ELF-1 (cell line): ENCODE measurements around the gene ASGR2.
"Not testable (repeated sequence)": the region's sequence is repeated elsewhere in the genome, so short reads cannot be mapped to it uniquely, and the experiment has no call there.

Experiments used
- DNase-seq: peaks from one replicate; pipeline ENCODE4 v3.0.0-alpha.2; 2016; ENCODE audit warnings: low read depth, low spot score

The ASGR2 gene

DNA sequence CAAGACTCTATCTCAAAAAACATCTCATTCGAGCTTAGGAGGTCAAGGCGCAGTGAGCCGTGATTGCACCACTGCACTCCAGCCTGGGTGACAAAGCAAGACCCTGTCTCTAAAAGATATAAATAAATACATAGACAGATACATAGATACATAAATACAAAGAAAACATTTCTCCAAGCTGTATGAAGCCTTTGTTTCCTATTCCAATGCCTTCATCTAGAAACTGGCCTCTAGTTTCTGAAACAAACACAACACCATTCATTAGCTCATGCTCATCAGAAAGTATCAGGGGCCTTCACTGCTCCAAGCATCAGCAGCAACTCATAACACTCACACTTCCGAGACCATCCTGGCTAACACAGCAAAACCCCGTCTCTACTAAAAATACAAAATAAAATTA is 10.3 kb upstream of the ASGR2 start:
- no peak for DNase-seq

DNA sequence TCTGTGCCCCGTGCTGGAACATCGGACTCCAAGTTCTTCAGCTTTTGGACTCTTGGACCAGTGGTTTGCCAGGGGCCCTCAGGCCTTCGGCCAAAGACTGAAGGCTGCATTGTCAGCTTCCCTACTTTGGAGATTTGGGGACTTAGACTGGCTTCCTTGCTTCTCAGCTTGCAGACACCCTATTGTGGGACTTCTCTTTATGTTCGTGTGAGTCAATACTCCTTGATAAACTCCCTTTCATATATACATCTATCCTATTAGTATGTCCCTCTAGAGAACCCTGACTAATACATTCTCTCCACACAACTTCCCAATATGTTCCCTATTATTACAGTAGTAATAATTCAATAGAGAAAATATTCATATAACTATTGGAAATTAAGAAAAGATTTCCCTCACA is 9.2 kb upstream of the ASGR2 start:
- no peak for DNase-seq

DNA sequence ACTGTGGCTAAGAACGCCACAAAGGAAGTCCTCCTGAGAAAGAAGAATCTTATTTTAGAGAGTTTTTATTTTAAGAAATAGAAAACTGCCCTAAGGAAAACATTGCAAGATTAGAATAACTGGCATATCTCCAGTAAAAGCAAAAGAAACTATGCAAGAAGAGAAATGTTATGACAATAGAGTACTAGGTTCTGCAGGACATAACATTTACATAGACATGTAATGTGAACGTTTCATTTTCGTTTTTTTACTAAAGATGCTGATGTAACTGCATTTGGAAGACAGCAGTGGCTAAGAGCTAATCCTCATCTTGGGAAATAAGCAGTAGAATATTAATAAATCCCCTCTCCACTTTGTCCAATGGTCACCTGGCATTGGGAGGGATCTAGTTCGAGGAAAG is 7.8 kb upstream of the ASGR2 start:
- no peak for DNase-seq

DNA sequence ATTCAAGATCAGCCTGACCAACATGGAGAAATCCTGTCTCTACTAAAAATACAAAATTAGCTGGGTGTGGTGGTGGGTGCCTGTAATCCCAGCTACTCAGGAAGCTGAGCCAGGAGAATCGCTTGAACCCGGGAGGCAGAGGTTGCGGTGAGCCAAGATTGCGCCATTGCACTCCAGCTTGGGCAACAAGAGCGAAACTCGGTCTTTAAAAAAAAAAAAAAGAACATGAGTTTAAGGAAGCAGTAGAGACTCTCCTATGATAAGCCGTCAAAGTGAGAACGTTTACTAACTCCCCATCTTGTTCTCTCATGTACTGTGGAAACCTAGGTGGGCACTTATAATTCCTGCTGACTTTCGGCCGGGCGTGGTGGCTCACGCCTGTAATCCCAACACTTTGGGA is 6.0 kb upstream of the ASGR2 start:
- not testable (repeated sequence) for DNase-seq

DNA sequence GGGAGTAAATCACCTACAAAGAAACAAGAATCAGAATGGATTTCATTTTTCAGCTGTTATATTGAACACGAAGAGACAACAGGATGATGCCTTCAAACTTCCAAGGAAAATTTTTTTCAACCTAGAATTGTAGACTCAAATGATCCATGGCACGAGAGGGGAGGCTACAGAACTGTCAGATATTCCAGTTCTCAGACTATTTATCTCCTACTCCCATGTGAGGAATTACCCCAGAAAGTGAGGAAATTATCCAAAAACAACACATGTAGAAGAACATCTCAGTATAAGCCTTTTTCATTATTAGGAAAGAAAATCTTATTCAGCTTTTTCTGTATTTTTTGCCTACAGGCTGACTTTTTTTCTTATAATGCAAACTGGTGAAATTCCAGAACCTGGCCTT is 5.5 kb upstream of the ASGR2 start:
- no peak for DNase-seq

DNA sequence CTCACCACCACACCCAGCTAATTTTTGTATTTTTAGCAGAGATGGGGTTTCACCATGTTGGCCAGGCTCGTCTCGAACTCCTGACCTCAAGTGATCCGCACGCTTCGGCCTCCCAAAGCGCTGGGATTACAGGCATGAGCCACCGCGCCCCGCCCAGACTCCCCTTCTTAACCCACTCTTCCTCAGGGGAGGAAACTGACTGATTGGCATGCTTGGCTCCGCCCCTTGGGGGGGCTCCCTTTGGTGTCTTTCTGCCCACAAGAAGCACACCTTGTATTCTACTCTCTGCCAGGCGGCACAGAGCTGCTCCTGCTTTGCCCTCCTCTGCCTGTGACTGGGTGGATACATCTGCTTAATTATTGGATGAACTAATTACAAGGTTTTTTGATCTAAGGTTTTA is 4.7 kb upstream of the ASGR2 start:
- DNase-seq: no peak

DNA sequence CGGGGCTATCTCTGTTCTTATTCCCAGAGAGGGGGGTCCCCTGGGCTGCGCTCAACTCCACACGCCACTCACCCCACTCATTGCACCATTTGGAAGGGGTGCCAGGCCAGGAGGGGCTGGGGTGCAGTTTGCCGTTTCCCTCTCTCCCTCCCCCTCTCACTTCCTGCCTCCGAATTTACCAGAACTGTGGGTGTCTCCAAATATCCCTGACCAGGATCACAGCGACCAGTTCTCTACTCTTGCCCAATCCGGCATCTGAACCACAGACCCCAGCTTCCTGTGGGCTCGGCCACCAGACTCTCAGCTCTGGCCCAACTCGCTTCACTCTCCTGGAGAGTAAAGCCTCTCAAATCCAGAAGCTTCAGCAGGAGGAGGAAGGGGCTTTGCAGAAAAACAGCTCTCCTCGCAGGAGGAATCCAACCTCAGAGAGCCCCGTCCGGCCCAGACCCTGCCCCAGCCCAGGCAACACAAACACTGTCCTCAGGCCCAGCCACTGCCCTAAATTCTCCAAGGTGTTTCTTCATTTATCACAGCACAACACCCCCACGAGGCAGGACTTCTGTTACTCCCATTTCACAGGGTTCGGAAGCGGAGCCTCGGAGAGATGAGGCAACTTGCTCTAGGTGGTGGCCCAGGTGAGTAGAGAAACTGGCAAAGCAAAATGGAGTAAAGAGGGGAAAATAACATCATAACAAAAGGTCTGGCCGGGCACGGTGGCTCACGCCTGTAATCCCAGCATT is 423 bp upstream of the ASGR2 start:
- no peak for DNase-seq

DNA sequence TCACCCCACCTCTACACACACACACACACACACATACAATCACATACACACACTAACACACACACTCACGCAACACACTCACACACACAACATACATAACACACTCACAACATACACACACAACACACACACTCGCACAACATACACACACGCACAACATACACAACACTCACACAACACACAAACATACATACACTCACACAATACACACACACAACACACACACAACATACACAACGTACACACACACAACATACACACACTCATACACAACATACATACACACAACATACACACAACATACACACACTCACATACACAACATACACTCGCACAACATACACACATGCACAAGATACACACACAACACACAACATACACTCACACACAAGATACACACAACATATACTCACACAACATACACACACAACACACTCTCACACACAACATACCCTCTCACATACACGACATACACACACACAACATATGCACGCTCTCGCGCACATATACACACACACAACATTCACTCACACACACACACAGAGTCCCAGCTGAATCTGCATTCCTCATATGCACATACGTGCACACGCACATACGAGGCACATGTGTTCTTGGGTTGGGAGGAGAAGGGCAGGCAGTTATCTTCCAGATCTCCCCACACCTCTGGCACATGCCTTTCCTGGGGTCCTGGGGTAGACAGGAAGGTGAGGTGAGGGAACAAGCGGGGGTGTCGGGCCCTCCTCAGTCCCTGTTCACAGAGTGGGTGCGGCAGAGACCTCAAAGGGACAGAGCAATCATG is 1.1 kb downstream of the ASGR2 start:
- no peak for DNase-seq

DNA sequence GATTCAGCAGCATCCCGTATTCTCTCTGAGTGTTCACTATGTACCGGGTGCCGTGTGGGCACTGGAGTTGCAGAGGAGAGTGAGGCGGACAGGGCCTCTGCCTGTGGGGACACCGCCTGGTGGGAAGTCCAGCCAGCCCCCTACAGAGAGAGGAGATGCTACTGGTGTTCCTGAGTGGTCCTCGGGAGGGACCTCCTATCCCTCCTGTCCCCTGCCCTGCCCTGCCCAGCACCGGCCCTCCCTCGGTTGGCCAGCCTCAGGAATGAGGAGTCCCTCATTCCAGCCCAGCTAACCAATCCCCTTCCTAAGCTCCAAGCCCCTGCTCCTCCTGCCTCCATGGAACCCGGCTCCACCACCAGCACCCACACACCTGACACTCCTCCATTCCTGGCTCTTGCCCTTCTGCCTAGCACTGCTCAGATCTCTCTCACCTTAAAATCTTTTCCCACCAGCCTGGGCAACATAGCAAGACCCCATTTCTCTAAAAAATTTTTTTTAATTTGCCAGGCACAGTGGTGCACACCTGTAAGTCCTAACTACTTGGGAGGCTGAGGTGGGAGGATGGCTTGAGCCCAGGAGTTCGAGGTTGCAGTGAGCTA is 2.0 kb downstream of the ASGR2 start:
- DNase-seq: no peak

DNA sequence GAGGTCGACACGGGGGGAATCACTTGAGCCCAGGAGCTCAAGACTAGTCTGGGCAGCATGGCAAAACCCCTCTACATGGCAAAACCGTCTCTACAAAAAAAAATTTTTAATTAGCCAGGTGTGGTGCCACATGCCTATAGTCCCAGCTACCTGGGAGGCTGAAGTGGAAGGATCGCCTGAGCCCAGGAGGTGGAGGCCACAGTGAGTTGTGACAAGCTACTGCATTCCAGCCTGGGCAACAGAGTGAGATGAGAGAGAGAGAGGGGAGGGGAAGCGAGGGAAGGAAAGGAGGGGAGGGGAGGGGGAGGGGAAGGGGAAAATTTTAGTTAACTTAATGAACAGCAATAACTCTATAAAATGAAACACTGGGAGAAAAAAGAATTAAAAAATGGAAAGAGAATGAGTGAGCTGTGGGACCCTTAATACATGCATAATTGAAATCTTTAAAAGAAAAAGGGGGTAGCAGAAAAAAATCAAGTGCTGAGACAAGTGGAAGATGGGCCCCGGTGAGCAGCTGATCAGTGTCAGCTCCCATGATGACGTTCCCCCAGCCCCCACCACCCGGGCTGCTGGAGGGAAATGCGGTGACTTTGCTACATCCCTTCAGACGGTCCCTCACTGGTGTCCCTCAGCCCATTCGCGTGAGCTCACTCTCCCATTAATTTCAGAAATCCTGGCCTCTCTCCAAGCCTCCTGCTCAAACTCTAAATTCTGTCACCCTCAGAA is 2.7 kb downstream of the ASGR2 start:
- DNase-seq: no peak

DNA sequence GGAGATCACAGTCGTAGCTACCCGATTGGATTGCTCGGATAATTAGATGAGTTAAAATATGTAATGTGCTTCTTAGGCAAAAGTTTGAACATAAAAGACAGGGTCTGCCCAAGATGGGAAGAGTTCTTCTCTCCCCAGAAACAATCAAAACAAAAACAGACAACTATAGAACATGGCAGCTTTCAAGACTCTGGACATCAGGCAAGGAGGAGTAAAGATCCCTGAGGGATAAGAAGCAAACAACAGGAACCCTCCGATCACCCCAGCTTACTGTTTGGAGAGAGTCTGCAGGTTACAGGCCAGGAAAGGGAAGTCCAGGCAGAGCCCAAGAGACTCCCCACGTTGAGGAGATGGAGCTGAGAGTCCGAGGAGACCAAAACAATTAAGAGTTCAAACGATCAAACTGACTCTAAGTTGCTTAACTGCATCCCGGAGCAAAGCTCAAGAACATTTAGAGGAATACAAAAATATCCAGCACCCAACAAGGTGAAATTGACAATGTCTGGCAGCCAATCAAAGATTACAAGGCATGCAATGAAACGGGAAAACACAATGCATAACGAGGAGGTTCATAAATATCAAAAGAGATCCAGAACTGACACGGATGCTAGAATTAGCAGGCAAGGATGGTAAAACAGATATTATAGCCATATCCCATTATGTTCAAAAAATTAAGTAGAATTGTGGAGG is 3.9 kb downstream of the ASGR2 start:
- DNase-seq: no peak

DNA sequence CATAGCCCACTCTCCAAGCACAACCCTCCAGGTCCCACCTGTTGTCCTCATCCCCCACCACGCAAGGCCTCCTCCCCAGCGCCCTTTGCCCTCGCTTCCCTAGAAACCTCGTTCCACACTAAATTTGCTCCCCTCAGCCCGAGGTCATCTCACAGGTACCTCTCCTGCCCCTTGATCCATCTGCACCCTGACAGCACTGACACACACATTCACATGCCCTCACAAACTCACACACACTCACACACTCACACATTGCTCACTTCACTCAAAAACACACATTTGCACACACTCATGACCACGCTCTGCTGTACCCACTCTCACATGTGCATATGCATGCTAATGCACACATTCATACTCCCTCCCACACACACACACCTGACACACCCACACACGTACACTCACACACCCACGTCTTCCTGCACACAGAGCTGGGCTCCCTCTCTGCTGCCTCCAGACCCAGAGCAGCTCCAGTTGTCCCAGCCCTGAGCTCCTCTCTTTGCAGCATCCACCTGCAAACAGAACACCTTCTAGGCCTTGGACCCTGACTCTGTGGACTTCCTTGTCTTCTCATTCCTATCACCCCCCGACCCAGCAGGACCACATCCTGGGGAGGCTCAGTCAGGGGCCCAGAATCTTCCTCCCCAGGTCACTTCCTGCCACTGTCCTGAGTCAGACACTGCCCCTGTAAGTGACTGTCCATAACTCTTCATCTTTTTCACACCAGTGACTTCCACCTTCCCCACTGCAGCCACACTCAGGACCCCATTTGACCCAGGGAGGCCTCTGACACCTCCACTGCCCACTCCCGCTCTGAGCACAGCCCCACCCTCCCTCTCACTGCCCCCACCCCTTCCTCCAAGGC is 4.9 kb downstream of the ASGR2 start:
- DNase-seq: no peak

DNA sequence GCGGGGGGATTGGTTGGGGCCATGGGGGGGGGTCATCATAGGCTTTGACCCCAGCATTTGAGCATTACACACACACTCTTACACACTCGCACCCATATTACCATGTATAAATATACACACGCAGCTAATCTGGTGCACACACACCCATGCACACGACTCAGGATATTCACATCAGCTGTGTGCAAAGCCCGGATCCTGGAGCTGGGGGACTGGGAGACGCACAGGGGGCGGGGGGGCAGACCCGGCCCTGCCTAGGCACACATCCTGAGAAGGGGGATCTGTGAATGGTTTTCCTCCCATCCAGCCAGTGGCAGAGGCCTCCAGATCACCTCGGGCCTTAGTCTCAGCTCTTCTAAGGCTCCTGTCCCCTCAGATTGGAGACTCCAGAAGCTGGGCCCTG is 5.6 kb downstream of the ASGR2 start:
- no peak for DNase-seq

DNA sequence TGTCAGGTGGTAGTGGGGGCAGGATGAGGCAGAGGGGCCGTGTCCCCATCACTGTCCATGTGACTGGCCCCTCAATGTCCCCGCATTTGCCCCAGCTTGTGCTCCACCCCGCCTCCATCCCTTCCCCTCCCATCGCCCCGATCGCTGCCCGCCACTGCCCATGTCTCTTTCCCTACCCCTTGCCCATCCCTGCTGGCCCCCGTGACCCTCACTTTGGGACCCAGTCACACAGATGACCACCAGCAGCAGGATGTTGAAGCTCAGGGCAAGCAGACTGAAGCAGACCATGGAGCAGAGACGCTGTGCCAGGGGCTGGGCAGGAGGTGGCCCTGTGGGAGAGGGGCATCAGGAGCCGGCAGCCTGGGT is 6.1 kb downstream of the ASGR2 start:
- DNase-seq: no peak

DNA sequence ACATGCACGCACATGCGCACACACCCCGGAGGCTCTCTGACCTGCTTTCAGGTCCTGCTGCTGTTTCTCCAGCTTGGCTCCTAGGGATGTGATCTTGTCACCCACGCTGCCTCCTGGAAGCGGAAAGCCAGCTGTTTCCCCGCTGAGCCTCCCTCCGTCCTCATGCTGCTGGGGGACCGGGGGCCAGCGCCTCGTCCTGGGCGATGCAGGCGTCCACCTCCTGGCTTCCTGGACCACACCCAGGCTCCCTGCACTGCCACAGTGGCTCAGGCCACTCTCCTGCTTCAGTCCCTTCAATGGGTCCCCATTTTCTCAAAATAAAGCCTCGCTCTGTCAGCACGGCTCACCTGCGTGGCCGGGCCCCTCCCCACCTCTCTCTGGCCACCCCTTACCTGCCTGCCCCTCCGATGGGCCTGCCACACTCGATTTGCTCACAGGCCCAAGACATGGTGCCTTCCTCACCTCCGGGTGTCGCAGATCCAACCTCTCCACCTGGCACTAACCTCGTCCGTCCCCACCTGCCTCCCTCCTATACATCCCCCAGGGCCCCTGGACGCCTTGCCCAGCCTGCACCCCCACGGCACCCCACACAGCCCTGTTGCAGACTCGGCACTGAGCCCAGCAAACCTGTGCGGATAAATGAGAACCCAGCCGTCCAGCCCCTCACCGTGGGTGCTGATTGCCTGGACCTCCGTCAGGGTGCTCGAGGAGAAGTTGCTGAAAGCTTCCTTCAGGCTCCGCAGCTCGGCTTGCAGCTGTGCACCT is 6.6 kb downstream of the ASGR2 start:
- DNase-seq: no peak

DNA sequence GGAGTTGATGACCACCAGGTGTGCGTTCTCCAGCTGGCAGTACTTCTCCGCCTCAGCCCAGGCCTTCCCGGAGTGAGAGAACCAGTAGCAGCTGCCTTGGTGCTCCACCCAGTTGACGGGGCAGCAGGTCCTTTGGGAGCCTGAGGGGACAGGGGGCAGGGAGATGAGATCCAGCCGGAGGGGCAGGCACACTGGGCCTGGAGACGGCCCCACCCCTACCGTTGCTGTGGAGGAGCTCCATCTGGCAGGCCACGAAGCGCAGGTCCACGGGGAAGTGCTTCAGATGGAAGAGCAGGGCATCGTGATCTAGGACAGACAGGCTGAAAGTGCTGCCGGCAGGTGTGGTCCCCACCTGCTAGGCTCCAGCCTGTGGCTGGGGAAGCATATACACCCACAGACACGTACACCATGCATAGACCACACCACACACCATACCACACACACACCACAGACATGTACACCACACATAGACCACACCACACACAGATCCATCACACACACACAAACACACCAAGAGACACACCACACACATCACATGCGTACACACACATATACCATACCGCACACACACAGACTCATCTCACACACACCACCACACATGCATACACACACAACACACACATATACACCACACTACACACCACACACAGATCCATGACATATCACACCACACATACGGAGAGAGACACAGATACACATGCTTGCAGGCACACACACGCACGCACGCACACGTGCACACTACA is 7.4 kb downstream of the ASGR2 start:
- DNase-seq: no peak

DNA sequence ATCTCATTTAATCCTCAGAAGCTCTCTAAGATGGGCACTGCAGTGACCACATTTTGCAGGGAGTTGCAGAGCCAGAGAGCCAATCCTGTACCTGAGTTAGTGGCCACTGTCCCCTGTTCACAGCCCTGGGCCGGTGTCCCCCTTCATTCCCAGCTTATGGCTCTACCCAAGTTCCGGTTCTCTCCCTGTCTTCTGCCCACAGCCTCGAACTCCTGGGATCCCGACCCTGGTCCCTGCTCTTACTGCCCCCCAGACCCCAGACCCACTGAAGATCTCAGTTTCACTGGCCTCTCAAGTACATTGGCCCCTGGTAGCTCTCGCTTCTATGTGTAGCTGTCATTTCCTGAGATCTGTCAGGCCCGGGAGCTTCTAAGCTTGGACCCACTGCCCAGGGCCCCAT is 12.2 kb downstream of the ASGR2 start:
- DNase-seq: no peak

DNA sequence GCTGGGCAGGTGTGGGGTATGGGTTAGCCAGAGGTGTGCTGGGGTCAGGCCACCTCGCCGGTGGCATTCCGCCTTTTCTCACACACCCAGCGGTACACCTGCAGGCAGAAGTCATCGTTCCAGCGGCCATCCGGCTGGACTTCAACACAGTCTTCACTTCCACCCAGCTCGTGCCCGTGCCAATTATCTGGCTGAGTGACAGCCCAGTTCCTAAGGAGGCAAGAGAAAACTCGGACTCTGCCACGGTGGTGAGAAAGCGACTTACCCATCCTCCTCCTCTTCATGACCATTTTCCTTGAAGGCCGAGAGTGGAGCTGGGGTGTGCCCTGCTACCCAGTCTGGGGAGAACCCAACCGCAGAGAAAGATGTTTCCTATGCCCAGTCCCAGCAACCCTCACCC is 13.1 kb downstream of the ASGR2 start:
- no peak for DNase-seq

DNA sequence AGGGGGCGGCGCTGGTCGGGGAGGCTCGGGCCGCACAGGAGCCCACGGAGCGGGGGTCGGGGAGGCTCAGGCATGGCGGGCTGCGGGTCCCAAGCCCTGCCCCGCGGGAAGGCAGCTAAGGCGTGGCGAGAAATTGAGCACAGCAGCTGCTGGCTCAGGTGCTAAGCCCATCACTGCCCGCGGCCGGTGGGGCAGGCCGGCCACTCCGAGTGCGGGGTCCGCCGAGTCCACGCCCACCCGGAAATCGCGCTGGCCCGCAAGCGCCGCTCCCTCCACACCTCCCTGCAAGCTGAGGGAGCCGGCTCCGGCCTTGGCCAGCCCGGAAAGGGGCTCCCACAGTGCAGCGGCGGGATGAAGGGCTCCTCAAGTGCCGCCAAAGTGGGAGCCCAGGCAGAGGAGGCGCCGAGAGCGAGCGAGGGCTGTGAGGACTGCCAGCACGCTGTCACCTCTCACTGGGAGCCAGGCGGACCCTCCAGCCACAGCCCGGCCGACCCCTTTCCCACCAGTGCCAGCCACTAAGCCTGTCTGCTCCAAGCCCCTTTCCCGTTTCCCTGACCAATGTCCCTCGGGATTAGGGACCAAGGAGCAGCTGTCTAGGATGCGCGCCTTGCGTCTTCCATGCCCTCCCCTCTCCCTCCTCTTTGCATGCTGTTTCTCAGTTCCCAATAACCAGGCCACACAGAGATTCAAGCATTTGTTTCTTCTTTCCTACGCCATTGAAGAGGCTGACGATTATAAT is 13.8 kb downstream of the ASGR2 start:
- not testable (repeated sequence) for DNase-seq
